ENCODE measurements around the gene MARK2.

Gene MARK2

GRCh38 chr11:63907808-63908530, 69.1 kb downstream of the MARK2 start:
- in situ Hi-C loops (cut with MboI; ENCODE audit: low sequenced_read_pairs) = no loop called here

DNA sequence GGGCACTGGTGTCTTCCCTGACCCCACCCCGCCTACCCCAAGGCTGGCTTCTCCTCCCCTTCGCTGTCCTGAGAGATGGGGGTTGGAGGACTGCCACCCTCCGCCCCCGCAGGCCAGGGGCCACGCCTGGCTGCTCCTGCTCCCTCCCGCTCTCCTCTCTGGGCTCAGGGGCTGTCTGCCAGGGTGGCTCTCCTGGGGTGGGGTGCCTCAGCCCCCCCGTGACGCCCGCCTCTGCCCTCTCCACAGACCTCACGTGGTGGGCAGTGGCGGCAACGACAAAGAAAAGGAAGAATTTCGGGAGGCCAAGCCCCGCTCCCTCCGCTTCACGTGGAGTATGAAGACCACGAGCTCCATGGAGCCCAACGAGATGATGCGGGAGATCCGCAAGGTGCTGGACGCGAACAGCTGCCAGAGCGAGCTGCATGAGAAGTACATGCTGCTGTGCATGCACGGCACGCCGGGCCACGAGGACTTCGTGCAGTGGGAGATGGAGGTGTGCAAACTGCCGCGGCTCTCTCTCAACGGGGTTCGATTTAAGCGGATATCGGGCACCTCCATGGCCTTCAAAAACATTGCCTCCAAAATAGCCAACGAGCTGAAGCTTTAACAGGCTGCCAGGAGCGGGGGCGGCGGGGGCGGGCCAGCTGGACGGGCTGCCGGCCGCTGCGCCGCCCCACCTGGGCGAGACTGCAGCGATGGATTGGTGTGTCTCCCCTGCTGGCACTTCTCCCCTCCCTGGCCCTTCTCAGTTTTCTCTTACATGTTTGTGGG, 69.9 kb downstream of the MARK2 start:
- in situ Hi-C loops (cut with MboI; ENCODE audit: low sequenced_read_pairs) = no loop called here

- in situ Hi-C loops (cut with MboI; ENCODE audit: low sequenced_read_pairs) = no loop called here
These were observed 70.9 kb downstream of the MARK2 start for GRCh38 chr11:63909591-63910506.

DNA sequence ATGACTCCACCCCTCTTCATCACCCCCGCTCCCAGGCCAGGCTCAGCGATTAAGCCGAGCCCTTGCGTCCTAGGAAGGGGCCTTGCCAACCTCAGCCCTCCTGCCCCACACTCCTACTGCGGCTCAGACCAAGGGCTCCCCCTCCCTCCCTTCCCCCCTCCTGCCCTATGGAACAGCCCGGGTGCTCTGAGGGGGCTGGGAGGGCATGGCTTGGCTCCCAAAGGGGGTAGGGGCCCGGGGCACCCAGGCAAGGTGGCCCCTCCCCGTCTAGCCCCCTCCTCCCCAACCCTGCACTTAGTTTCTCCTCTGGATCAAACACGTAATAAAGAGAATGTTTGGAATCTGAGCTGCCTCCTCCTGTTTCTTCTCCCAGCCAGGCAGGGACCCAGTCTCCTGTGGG, 71.8 kb downstream of the MARK2 start:
- in situ Hi-C loops (cut with MboI; ENCODE audit: low sequenced_read_pairs) = no loop called here

DNA sequence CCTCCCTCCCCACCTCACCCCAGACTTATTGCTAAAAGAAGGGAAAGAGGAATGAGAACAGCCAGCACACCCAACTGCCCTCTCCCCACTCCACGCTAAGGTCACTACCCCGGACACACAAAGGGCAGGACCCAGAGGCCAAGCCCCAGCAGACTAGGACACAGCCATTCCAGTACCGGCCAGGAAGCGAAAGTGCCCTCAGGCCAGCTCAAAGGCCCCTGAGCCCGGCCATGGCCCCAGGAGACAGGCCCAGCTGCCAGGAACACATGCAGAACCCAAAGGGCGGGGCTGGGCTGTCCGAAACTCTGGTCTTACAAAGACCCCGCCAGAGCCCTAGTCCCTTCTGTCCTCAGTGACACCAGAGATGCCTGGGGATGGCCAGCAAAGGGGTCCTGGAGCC, 72.5 kb downstream of the MARK2 start:
- in situ Hi-C loops (cut with MboI; ENCODE audit: low sequenced_read_pairs) = no loop called here

DNA sequence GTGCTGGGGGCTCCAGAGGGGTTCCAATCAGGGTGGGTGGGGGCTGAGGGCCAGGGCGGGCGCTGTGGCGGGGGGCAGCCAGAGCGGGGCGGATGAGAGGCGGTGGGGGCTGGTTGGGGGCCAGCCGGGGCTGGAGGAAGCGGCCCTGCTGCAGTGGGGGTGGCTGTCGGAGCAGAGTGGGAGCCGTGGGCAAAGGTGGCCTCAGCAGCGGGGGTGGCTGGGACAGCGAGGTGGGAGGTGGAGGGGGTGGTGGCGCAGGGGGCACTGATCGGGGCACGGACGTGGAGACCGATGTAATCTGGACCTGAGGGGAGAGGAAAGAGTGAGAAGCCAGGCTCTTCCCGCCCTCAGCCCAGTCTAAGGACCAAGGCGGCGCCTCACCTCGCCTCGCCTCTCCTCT, 73.0 kb downstream of the MARK2 start:
- in situ Hi-C loops (cut with MboI; ENCODE audit: low sequenced_read_pairs) = no loop called here

GRCh38 chr11:63912678-63913077, 73.8 kb downstream of the MARK2 start:
- in situ Hi-C loops (cut with MboI; ENCODE audit: low sequenced_read_pairs) = no loop called here

DNA sequence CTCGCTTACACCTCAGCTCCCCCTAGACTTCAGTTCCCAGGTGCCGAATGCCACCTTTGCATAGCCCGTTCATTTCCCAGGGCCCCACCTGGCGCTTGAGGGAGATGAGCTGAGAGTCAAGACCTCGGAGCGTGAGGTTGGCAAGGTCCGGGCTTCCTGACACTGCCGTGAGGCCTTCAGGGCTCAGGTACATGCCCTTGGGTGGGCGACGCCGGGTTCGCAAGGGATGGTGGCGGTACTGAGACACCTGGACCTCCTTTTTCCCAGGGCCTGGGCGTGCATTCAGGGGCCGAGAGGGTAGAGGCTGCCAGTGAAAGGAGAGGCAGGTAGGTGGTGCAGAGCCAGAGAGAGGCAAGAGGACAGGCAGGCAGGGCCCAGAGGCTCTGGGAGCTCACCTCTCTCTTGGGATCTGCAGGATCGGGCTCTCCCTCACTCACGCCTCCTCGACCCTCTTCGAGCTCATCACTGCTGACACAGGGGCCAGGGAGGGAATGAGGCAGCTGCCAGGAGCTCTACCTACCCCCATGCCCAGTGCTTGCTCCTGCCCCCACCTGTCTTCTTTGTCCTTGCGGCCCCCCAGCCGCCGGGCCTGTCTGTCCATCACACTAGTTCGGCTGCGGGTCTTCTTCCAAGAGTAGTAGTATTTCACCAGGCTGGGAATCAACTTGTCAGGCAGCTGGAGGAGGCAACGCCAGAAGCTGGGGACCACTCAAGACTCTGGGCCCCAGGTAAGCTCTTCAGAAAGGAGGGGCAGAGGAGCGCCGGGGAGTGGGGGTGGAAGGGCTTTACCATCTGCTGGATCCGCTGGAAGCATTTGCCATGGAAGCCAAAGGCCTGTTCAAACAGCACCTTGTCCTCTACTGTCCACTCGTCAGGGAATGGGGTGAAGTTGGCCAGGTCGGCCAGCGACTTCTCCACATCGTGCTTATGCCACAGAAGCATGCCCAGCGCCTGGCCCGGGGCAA, 75.2 kb downstream of the MARK2 start:
- in situ Hi-C loops (cut with MboI; ENCODE audit: low sequenced_read_pairs) = no loop called here

DNA sequence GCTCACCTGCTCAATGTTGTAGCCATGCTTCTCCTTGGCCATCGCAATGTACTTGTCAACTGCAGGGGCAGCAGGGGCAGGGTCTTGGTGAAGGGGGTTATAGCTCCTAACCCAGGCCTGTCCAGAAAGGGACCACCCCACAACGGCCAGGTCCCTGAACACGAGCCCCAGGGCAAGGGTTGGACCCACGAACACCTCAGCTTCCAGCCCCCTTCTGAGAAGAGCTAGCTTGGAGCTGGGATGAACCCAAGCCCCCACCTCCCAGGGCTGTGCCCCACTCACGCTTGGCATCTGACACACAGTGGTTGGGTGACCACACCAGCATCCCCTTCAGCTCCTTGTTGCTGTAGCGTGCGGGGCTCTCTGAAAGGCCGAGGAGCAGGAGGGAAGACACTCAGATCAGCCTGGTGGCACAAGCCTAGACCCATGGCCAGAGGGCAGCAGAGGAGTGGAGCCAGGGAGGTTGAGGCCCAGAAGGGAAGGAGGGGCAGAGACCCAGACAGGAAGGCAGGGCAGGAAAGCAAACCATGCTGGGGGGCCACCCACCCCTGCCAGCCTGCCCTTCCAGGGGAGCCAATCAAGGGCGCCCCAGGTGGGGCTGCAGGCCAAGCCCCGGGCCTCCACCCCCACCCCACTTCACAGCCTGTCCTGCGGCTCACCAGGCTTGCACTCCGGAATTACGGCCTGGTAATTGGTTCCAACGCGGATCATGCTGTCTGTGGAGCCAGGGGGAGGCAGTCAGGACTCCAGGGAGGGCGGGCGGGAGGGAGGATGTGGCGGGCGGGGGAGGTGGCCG, 76.2 kb downstream of the MARK2 start:
- in situ Hi-C loops (cut with MboI; ENCODE audit: low sequenced_read_pairs) = no loop called here

GRCh38 chr11:63915961-63916836, 77.3 kb downstream of the MARK2 start:
- in situ Hi-C loops (cut with MboI; ENCODE audit: low sequenced_read_pairs) = no loop called here

GRCh38 chr11:63916837-63917691, 78.2 kb downstream of the MARK2 start, which contains the start of gene RCOR2:
Gene RCOR2, minus strand, starts transcription at chr11:63917164. Its CDS starts 708 bp downstream, at chr11:63916456.
- in situ Hi-C loops (cut with MboI; ENCODE audit: low sequenced_read_pairs) = no loop called here

- in situ Hi-C loops (cut with MboI; ENCODE audit: low sequenced_read_pairs) = no loop called here
These were observed 79.0 kb downstream of the MARK2 start for GRCh38 chr11:63917692-63918506.

DNA sequence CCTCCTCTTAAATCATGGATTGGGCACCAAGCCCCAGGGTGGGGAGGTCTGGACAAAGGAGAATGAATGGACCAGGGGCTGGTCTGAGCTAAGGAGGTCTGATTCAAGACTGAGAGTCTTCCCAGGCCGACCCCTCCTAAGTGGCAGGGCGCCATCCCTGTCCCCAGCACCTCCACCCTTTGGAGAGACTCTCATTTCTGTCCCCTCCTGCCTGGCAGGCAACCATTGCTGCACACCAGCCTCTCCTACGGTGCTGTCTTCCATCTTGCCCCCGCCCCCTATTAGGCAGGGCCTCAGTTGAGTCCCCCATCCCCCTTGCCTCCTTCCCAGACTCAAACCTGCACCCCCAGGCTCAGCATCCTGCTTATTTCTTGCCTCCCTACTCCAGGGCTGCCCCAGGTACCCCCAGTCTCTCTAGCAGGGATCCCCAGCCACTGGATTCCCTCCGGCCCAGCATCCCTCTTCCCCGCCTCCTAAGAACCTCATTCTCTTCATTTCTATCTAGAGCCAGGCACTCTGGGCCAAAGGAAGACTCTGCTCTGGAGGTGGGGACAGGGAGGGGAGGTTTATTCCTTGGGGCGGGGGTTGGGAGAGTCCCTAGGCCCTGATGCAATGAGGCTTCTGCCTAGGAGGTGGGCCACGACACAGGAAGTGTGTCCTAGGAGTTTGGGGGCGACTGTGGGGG, 79.7 kb downstream of the MARK2 start:
- in situ Hi-C loops (cut with MboI; ENCODE audit: low sequenced_read_pairs) = no loop called here

GRCh38 chr11:63919267-63920125, 80.6 kb downstream of the MARK2 start:
- in situ Hi-C loops (cut with MboI; ENCODE audit: low sequenced_read_pairs) = no loop called here
